Karpas-422 (cell line): ENCODE measurements around the gene MYH13. TPM values are rescaled to one million over a fixed set of nuclear protein-coding genes. Genes with fewer than 3 reads are reported as not detected.

ENCODE experiments used
- DNase-seq: peaks from one replicate; pipeline ENCODE4 v3.0.0-alpha.2; 2015
- H2AFZ ChIP-seq: fragments of 200-600 bp; sonication (generic); 2 replicates; pipeline ENCODE4 v1.6.1; 2014; ENCODE audit warnings: antibody characterized with exemption, low read length, mixed read lengths
- H3K27ac ChIP-seq: fragments of 200-600 bp; sonication (generic); 2 replicates; pipeline ENCODE4 v1.5.1; 2014; ENCODE audit warnings: mild to moderate bottlenecking, low read length, moderate library complexity
- H3K27me3 ChIP-seq: fragments of 200-600 bp; sonication (generic); 2 replicates; pipeline ENCODE4 v1.6.1; 2014; ENCODE audit warnings: low read length, mixed read lengths
- H3K36me3 ChIP-seq: fragments of 200-600 bp; sonication (generic); 2 replicates; pipeline ENCODE4 v1.6.1; 2014; ENCODE audit warnings: low read length, mixed read lengths; ENCODE audit not compliant: insufficient read depth
- H3K4me1 ChIP-seq: fragments of 200-600 bp; sonication (generic); 2 replicates; pipeline ENCODE4 v1.6.1; 2014; ENCODE audit warnings: mild to moderate bottlenecking, low read length, mixed read lengths
- H3K4me2 ChIP-seq: fragments of 200-600 bp; sonication (generic); 2 replicates; pipeline ENCODE4 v1.6.1; 2014; ENCODE audit warnings: low read length, low read depth, mild to moderate bottlenecking; ENCODE audit not compliant: poor library complexity, severe bottlenecking
- H3K4me3 ChIP-seq: fragments of 200-600 bp; sonication (generic); 2 replicates; pipeline ENCODE4 v1.5.1; 2014; ENCODE audit warnings: mild to moderate bottlenecking, antibody characterized with exemption, low read length, mixed read lengths
- H3K79me2 ChIP-seq: fragments of 200-600 bp; sonication (generic); 2 replicates; pipeline ENCODE4 v1.6.1; 2014; ENCODE audit warnings: mild to moderate bottlenecking, low read length, mixed read lengths
- H3K9ac ChIP-seq: fragments of 200-600 bp; sonication (generic); 2 replicates; pipeline ENCODE4 v1.6.0; 2014; ENCODE audit warnings: low read length
- H3K9me2 ChIP-seq: fragments of 200-600 bp; sonication (generic), shearing (Covaris generic); replicated peaks from 2 replicates; pipeline ENCODE4 v1.6.0; 2014; ENCODE audit warnings: mild to moderate bottlenecking, low read length, moderate library complexity; ENCODE audit not compliant: insufficient read depth
- H3K9me3 ChIP-seq: fragments of 300-700, 200-600 bp; sonication (generic); 2 replicates; pipeline ENCODE4 v1.6.1; 2014; ENCODE audit warnings: low read length, mixed read lengths
- H4K20me1 ChIP-seq: fragments of 200-600 bp; sonication (generic); 2 replicates; pipeline ENCODE4 v1.6.1; 2014; ENCODE audit warnings: mild to moderate bottlenecking, antibody characterized with exemption, low read length, low read depth; ENCODE audit not compliant: insufficient read depth
- total RNA-seq: library from RNA; depleted of rRNA; stranded (reverse); fragments of >200 nt; shearing (Covaris generic); gene quantifications from 2 replicates; pipeline ENCODE4 v1.2.3, GENCODE V29; 2014; ENCODE audit warnings: low replicate concordance

The MYH13 gene
- total RNA-seq, 1 experiment from 2014 or later = not detected

GRCh38 chr17:10286324-10286723, 86.5 kb downstream of the MYH13 start:
- H3K9me3 ChIP-seq = no peaks in the 10 kb centered on the region
- no peak overlapping the region for H3K4me3 ChIP-seq
- DNase-seq = no peak
- no peaks in the 10 kb centered on the region for H3K36me3 ChIP-seq
- H3K9ac ChIP-seq = no peak overlapping the region
- H3K27ac ChIP-seq = no peak overlapping the region
- H4K20me1 ChIP-seq = no peaks in the 10 kb centered on the region
- no peaks in the 10 kb centered on the region for H3K79me2 ChIP-seq
- H3K4me2 ChIP-seq = no peak overlapping the region
- H3K4me1 ChIP-seq = peaks cover 11% of the 10 kb centered on the region
- H2AFZ ChIP-seq = no peak overlapping the region
- H3K27me3 ChIP-seq = no peaks in the 10 kb centered on the region
- no peaks in the 10 kb centered on the region for H3K9me2 ChIP-seq

- Histone ChIP-seq H3K79me2 (no peaks in the 10 kb centered on the region), H3K27me3 (no peaks in the 10 kb centered on the region), H3K9ac (no peak overlapping the region), H2AFZ (no peak overlapping the region), H3K9me3 (no peaks in the 10 kb centered on the region), H3K4me3 (no peak overlapping the region), H4K20me1 (no peaks in the 10 kb centered on the region), H3K36me3 (no peaks in the 10 kb centered on the region), H3K9me2 (no peaks in the 10 kb centered on the region), H3K4me1 (peaks cover 7% of the 10 kb centered on the region), H3K27ac (no peak overlapping the region), H3K4me2 (no peak overlapping the region)
- DNase-seq = no peak
Measured at GRCh38 chr17:10285896-10286295, 86.9 kb downstream of the MYH13 start.

GRCh38 chr17:10280068-10280467, 92.7 kb downstream of the MYH13 start:
- H3K9ac ChIP-seq = no peak overlapping the region
- no peak overlapping the region for H3K4me3 ChIP-seq
- no peak overlapping the region for H2AFZ ChIP-seq
- no peaks in the 10 kb centered on the region for H3K36me3 ChIP-seq
- H3K9me3 ChIP-seq = no peaks in the 10 kb centered on the region
- H3K27me3 ChIP-seq = peaks cover 3% of the 10 kb centered on the region; the same call in 1 of the 2 replicates
- peaks cover 16% of the 10 kb centered on the region for H3K4me1 ChIP-seq
- no peak overlapping the region for H3K27ac ChIP-seq
- no peaks in the 10 kb centered on the region for H3K79me2 ChIP-seq
- H3K9me2 ChIP-seq = no peaks in the 10 kb centered on the region
- H4K20me1 ChIP-seq = no peaks in the 10 kb centered on the region
- DNase-seq = no peak
- H3K4me2 ChIP-seq = no peak overlapping the region

- Histone ChIP-seq H3K9me3 (no peaks in the 10 kb centered on the region), H2AFZ (no peak overlapping the region), H3K4me2 (peak overlapping the region; percentile 64), H3K27me3 (peaks cover 3% of the 10 kb centered on the region; the same call in 1 of the 2 replicates), H3K27ac (no peak overlapping the region), H3K36me3 (no peaks in the 10 kb centered on the region), H3K4me1 (peaks cover 16% of the 10 kb centered on the region), H3K79me2 (no peaks in the 10 kb centered on the region), H4K20me1 (no peaks in the 10 kb centered on the region), H3K9ac (no peak overlapping the region), H3K4me3 (peak overlapping the region; percentile 32; the same call in 1 of the 2 replicates), H3K9me2 (no peaks in the 10 kb centered on the region)
- peak; percentile 45 for DNase-seq
Measured at GRCh38 chr17:10278218-10278617, 94.6 kb downstream of the MYH13 start.

GRCh38 chr17:10276436-10276835, 96.4 kb downstream of the MYH13 start:
- no peaks in the 10 kb centered on the region for H3K9me2 ChIP-seq
- no peak overlapping the region for H2AFZ ChIP-seq
- H3K9ac ChIP-seq = no peak overlapping the region
- no peak overlapping the region for H3K27ac ChIP-seq
- no peaks in the 10 kb centered on the region for H3K9me3 ChIP-seq
- H4K20me1 ChIP-seq = no peaks in the 10 kb centered on the region
- H3K4me3 ChIP-seq = no peak overlapping the region
- no peak overlapping the region for H3K4me2 ChIP-seq
- no peaks in the 10 kb centered on the region for H3K79me2 ChIP-seq
- no peaks in the 10 kb centered on the region for H3K36me3 ChIP-seq
- DNase-seq = no peak
- H3K27me3 ChIP-seq = peaks cover 3% of the 10 kb centered on the region; the same call in 1 of the 2 replicates
- peaks cover 16% of the 10 kb centered on the region for H3K4me1 ChIP-seq

GRCh38 chr17:10275418-10275817, 97.4 kb downstream of the MYH13 start:
- H3K36me3 ChIP-seq = no peaks in the 10 kb centered on the region

GRCh38 chr17:10271106-10271562, 101.7 kb downstream of the MYH13 start:
- Histone ChIP-seq H3K27me3 (no peaks in the 10 kb centered on the region; the same call in 1 of the 2 replicates), H3K4me3 (no peak overlapping the region), H3K27ac (no peak overlapping the region), H3K79me2 (no peaks in the 10 kb centered on the region), H2AFZ (no peak overlapping the region), H3K4me2 (no peak overlapping the region), H3K36me3 (no peaks in the 10 kb centered on the region), H3K9me2 (no peaks in the 10 kb centered on the region), H4K20me1 (no peaks in the 10 kb centered on the region), H3K9me3 (no peaks in the 10 kb centered on the region), H3K9ac (no peak overlapping the region), H3K4me1 (peaks cover 10% of the 10 kb centered on the region; the same call in 1 of the 2 replicates)
- DNase-seq = no peak

More at GRCh38 chr17:10275418-10275817, 97.4 kb downstream of the MYH13 start:
- H3K9me3 ChIP-seq = no peaks in the 10 kb centered on the region
- no peaks in the 10 kb centered on the region for H4K20me1 ChIP-seq
- no peaks in the 10 kb centered on the region for H3K79me2 ChIP-seq
- no peak overlapping the region for H3K4me2 ChIP-seq
- no peak overlapping the region for H3K27ac ChIP-seq
- no peaks in the 10 kb centered on the region for H3K9me2 ChIP-seq
- no peak overlapping the region for H2AFZ ChIP-seq
- no peak overlapping the region for H3K9ac ChIP-seq
- peaks cover 16% of the 10 kb centered on the region for H3K4me1 ChIP-seq
- no peak overlapping the region for H3K4me3 ChIP-seq
- H3K27me3 ChIP-seq = peaks cover 3% of the 10 kb centered on the region; the same call in 1 of the 2 replicates
- DNase-seq = no peak

GRCh38 chr17:10270258-10270657, 102.5 kb downstream of the MYH13 start:
- Histone ChIP-seq H3K79me2 (no peaks in the 10 kb centered on the region), H3K9me3 (no peaks in the 10 kb centered on the region), H3K4me1 (peaks cover 13% of the 10 kb centered on the region; the same call in 1 of the 2 replicates), H3K4me2 (no peak overlapping the region), H3K9me2 (no peaks in the 10 kb centered on the region), H3K27me3 (no peaks in the 10 kb centered on the region; the same call in 1 of the 2 replicates), H3K9ac (no peak overlapping the region), H2AFZ (no peak overlapping the region), H4K20me1 (no peaks in the 10 kb centered on the region), H3K36me3 (no peaks in the 10 kb centered on the region), H3K27ac (no peak overlapping the region), H3K4me3 (no peak overlapping the region)
- no peak for DNase-seq
